ENCODE measurements around the gene DYNC1H1. TPM values are rescaled to one million over a fixed set of nuclear protein-coding genes. Genes with fewer than 3 reads are reported as not detected.

The DYNC1H1 gene
- total and polyA plus RNA-seq, 2 of the 13 experiments (the other 11 are each of a cell fraction or from before 2014, with no cell fraction given), result 74.4 to 239 TPM

- TF ChIP-seq ZNF232 (CRISPR knock-in tag; IDR thresholded peaks at IDR 0.05; ENCODE audit: borderline replicate concordance) (peak; percentile 76; the same call in 1 of the 2 replicates), ZNF431 (CRISPR knock-in tag; IDR thresholded peaks at IDR 0.05; ENCODE audit: borderline replicate concordance, low read depth) (peak; percentile 90; the same call in 1 of the 2 replicates), KAT7 (CRISPR knock-in tag; IDR thresholded peaks at IDR 0.05; ENCODE audit: borderline replicate concordance) (no peak), RFX5 (IDR thresholded peaks at IDR 0.05; ENCODE audit: low read depth, low read length) (0 out of 2 replicates have a peak, but pooled peaks have one; percentile 49), IKZF4 (CRISPR knock-in tag; IDR thresholded peaks at IDR 0.05; ENCODE audit: borderline replicate concordance, low read depth, not compliant biosample characterization) (no peak), POGK (CRISPR knock-in tag; conservative IDR thresholded peaks at IDR 0.05) (peak; percentile 39; the same call in 1 of the 2 replicates), PPARG (CRISPR knock-in tag; conservative IDR thresholded peaks at IDR 0.05) (peak; percentile 68; the same call in 1 of the 2 replicates), HMGXB4 (CRISPR knock-in tag; IDR thresholded peaks at IDR 0.05; ENCODE audit: borderline replicate concordance in 1 of 2, low read depth in 1 of 2) (peak; percentile 26 to 72; a peak in 2 of 4 replicates), KDM6A (CRISPR knock-in tag; IDR thresholded peaks at IDR 0.05; ENCODE audit: low read depth) (0 out of 2 replicates have a peak, but pooled peaks have one; percentile 8), ZNF768 (CRISPR knock-in tag; IDR thresholded peaks at IDR 0.05) (peak; percentile 14; the same call in 1 of the 2 replicates), ZNF274 (CRISPR knock-in tag; IDR thresholded peaks at IDR 0.05) (peak; percentile 42; the same call in 1 of the 2 replicates), ETV6 (CRISPR knock-in tag; conservative IDR thresholded peaks at IDR 0.05) (peak; percentile 67; the same call in 1 of the 2 replicates), MLX (CRISPR knock-in tag; IDR thresholded peaks at IDR 0.05) (peak; percentile 42; the same call in 1 of the 2 replicates), ZNF816 (CRISPR knock-in tag; IDR thresholded peaks at IDR 0.05; ENCODE audit: borderline replicate concordance) (no peak), JUN (CRISPR knock-in tag; IDR thresholded peaks at IDR 0.05) (peak; percentile 70), KDM2A (CRISPR knock-in tag; IDR thresholded peaks at IDR 0.05; ENCODE audit: borderline replicate concordance, low read depth) (peak; percentile 93), U2AF1 (optimal IDR thresholded peaks at IDR 0.05; ENCODE audit: low read depth, low read length) (peak; percentile 65)
- TF ChIP-seq, protein P1, sequence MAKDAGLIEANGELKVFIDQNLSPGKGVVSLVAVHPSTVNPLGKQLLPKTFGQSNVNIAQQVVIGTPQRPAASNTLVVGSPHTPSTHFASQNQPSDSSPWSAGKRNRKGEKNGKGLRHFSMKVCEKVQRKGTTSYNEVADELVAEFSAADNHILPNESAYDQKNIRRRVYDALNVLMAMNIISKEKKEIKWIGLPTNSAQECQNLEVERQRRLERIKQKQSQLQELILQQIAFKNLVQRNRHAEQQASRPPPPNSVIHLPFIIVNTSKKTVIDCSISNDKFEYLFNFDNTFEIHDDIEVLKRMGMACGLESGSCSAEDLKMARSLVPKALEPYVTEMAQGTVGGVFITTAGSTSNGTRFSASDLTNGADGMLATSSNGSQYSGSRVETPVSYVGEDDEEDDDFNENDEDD (CRISPR knock-in tag; IDR thresholded peaks at IDR 0.05; ENCODE audit: borderline replicate concordance), result peak; percentile 67
- TF ChIP-seq, protein P2, sequence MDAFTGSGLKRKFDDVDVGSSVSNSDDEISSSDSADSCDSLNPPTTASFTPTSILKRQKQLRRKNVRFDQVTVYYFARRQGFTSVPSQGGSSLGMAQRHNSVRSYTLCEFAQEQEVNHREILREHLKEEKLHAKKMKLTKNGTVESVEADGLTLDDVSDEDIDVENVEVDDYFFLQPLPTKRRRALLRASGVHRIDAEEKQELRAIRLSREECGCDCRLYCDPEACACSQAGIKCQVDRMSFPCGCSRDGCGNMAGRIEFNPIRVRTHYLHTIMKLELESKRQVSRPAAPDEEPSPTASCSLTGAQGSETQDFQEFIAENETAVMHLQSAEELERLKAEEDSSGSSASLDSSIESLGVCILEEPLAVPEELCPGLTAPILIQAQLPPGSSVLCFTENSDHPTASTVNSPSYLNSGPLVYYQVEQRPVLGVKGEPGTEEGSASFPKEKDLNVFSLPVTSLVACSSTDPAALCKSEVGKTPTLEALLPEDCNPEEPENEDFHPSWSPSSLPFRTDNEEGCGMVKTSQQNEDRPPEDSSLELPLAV (CRISPR knock-in tag; conservative IDR thresholded peaks at IDR 0.05; ENCODE audit: low read depth), result no peak
- TF ChIP-seq, protein P3, sequence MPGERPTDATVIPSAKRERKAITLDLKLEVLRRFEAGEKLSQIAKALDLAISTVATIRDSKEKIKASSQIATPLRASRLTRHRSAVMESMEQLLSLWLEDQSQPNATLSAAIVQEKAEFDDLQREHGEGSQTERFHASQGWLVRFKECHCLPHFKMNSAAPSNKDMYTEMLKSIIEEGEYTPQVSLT (CRISPR knock-in tag; IDR thresholded peaks at IDR 0.05; ENCODE audit: borderline replicate concordance, low read depth), result no peak
Measured at GRCh38 chr14:101947904-101948665, 16.3 kb upstream of the DYNC1H1 start (continued).
